Hepatocyte (in vitro differentiated cells): ENCODE results near the gene ELL. TPM values are rescaled to one million over a fixed set of nuclear protein-coding genes. Genes with fewer than 3 reads are reported as not detected.

ENCODE experiments used
- DNase-seq: peaks from one replicate; pipeline ENCODE4 v3.0.0-alpha.2; 2016; ENCODE audit warnings: low spot score
- H2AFZ ChIP-seq: fragments of 200-600 bp; sonication (generic); 2 replicates; pipeline ENCODE4 v1.6.0; 2016; ENCODE audit warnings: antibody characterized with exemption, mild to moderate bottlenecking
- H3K27ac ChIP-seq: fragments of 200-600 bp; sonication (generic); 2 replicates; pipeline ENCODE4 v1.5.1; 2016; ENCODE audit warnings: mild to moderate bottlenecking
- H3K27me3 ChIP-seq: fragments of 200-600 bp; sonication (generic); 2 replicates; pipeline ENCODE4 v1.6.1; 2016
- H3K36me3 ChIP-seq: fragments of 200-600 bp; sonication (generic); replicated peaks from 2 replicates; pipeline ENCODE4 v1.5.1; 2016; ENCODE audit warnings: low read depth; ENCODE audit not compliant: insufficient read depth
- H3K4me1 ChIP-seq: fragments of 200-600 bp; sonication (generic); 2 replicates; pipeline ENCODE4 v1.5.1; 2016; ENCODE audit warnings: mild to moderate bottlenecking, moderate library complexity; ENCODE audit not compliant: insufficient read depth
- H3K4me2 ChIP-seq: fragments of 200-600 bp; sonication (generic); 2 replicates; pipeline ENCODE4 v1.6.0; 2016
- H3K4me3 ChIP-seq: fragments of 200-600 bp; sonication (generic); 2 replicates; pipeline ENCODE4 v1.5.1; 2016; ENCODE audit warnings: mild to moderate bottlenecking
- H3K79me2 ChIP-seq: fragments of 200-600 bp; sonication (generic); 2 replicates; pipeline ENCODE4 v1.6.0; 2017; ENCODE audit warnings: mild to moderate bottlenecking
- H3K9me2 ChIP-seq: fragments of 200-600 bp; sonication (generic); replicated peaks from 2 replicates; pipeline ENCODE4 v1.6.0; 2017; ENCODE audit warnings: mild to moderate bottlenecking; ENCODE audit not compliant: insufficient read depth
- H3K9me3 ChIP-seq: fragments of 200-600 bp; sonication (generic); 2 replicates; pipeline ENCODE4 v1.5.1; 2016; ENCODE audit warnings: low read depth, mild to moderate bottlenecking
- H4K20me1 ChIP-seq: fragments of 200-600 bp; sonication (generic); 2 replicates; pipeline ENCODE4 v1.6.0; 2016; ENCODE audit warnings: mild to moderate bottlenecking; ENCODE audit not compliant: insufficient read depth, poor library complexity, severe bottlenecking
- CTCF ChIP-seq: fragments of 200-600 bp; sonication (generic); IDR thresholded peaks from 2 replicates; pipeline ENCODE4 v1.5.1; 2016; ENCODE audit warnings: antibody characterized with exemption, mild to moderate bottlenecking; ENCODE audit not compliant: poor library complexity
- EZH2 ChIP-seq: fragments of 200-600 bp; sonication (generic); IDR thresholded peaks from 2 replicates; pipeline ENCODE4 v1.6.1; 2016; ENCODE audit warnings: antibody characterized with exemption, mild to moderate bottlenecking, borderline replicate concordance
- EZH2phosphoT487 ChIP-seq: fragments of 200-600 bp; sonication (generic); IDR thresholded peaks from one replicate; pipeline ENCODE4 v1.6.1; 2018; ENCODE audit warnings: antibody characterized with exemption, mild to moderate bottlenecking, low read depth, moderate library complexity; ENCODE audit not compliant: unreplicated experiment, severe bottlenecking
- WGBS: methylation state at CpG from one replicate; pipeline ENCODE4 v1.1.6; 2016; ENCODE audit warnings: low lambda C conversion rate; ENCODE audit errors: missing lambda C conversion rate; 5-methylcytosine and 5-hydroxymethylcytosine counted together
- polyA plus RNA-seq: library from polyadenylated mRNA; unstranded; fragments of >200 nt; fragmentation: Nextera tagmentation; extraction: Ambion mirVana; gene quantifications from 2 replicates; pipeline ENCODE4 v1.2.1, GENCODE V29; 2016
- total RNA-seq: library from RNA; depleted of rRNA; stranded (reverse); fragments of >200 nt; gene quantifications from 2 replicates; pipeline ENCODE4 v1.2.3, GENCODE V29; 2014

The ELL gene
- total and polyA plus RNA-seq, 2 experiments from 2014 or later = 11.0 to 15.0 TPM

- H3K79me2 ChIP-seq = peaks cover 19% of the 10 kb centered on the region
- no peak overlapping the region for H3K4me3 ChIP-seq
- TF ChIP-seq CTCF (no peak), EZH2phosphoT487 (no peak), EZH2 (no peak)
- H3K27me3 ChIP-seq = no peaks in the 10 kb centered on the region
- no peak for DNase-seq
- H3K36me3 ChIP-seq = no peaks in the 10 kb centered on the region
- no peak overlapping the region for H3K27ac ChIP-seq
- 95% methylated on average over 25 of the region's 49 CpGs for WGBS
- H3K9me2 ChIP-seq = no peaks in the 10 kb centered on the region
- H2AFZ ChIP-seq = no peak overlapping the region
- no peak overlapping the region for H3K4me2 ChIP-seq
- H4K20me1 ChIP-seq = no peaks in the 10 kb centered on the region
- H3K9me3 ChIP-seq = no peaks in the 10 kb centered on the region
- peaks cover 56% of the 10 kb centered on the region for H3K4me1 ChIP-seq
Observed at GRCh38 chr19:18435178-18435841, 86.6 kb downstream of the ELL start.

DNA sequence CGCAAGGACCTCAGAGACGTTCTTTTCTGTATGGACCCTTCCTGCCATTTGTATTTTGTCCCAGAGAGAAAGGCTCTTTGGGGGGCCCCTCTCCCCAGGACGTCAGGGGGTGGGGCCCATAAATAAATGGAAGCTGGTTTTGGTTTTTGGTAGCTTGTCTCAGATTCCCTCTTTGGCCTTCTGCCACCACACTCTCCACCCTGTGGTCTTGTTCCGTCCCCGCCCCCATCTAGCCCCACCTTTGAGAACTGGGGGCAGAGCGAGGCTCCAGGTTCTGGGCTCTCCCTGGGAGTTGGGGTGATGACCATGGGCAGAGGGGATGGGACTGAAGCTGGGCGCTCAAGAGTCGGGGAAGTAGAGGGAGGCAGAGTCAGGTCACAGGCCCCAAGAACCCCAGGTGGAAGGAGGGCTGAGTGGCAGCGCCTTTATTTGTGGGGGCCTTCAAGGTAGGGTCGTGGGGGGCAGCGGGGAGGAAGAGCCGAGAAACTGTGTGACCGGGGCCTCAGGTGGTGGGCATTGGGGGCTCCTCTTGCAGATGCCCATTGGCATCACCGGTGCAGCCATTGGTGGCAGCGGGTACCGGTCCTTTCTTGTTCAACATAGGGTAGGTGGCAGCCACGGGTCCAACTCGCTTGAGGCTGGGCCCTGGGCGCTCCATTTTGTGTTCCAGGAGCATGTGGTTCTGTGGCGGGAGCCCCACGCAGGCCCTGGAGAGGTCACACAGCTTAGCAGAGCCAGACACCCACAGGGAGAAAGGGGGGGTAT lies 87.3 kb downstream of the ELL start:
- peak overlapping the region; percentile 96 for H3K4me2 ChIP-seq
- H3K9me3 ChIP-seq = no peaks in the 10 kb centered on the region
- no peak overlapping the region for H3K4me3 ChIP-seq
- H3K4me1 ChIP-seq = peaks cover 60% of the 10 kb centered on the region
- no peak for DNase-seq
- H4K20me1 ChIP-seq = no peaks in the 10 kb centered on the region
- peak overlapping the region; percentile 85 for H3K27ac ChIP-seq
- no peak overlapping the region for H2AFZ ChIP-seq
- 83% methylated on average over 18 of the region's 21 CpGs for WGBS
- H3K27me3 ChIP-seq = no peaks in the 10 kb centered on the region
- no peaks in the 10 kb centered on the region for H3K36me3 ChIP-seq
- H3K9me2 ChIP-seq = no peaks in the 10 kb centered on the region
- H3K79me2 ChIP-seq = peaks cover 27% of the 10 kb centered on the region
- no peak for TF ChIP-seq CTCF
- no peak for TF ChIP-seq EZH2
- no peak for TF ChIP-seq EZH2phosphoT487

GRCh38 chr19:18433735-18434398 lies 88.0 kb downstream of the ELL start:
- Histone ChIP-seq H3K9me2 (no peaks in the 10 kb centered on the region), H3K9me3 (no peaks in the 10 kb centered on the region), H3K27me3 (no peaks in the 10 kb centered on the region), H3K4me2 (peak overlapping the region; percentile 96), H3K36me3 (no peaks in the 10 kb centered on the region), H3K4me1 (peaks cover 60% of the 10 kb centered on the region), H4K20me1 (no peaks in the 10 kb centered on the region), H3K4me3 (peak overlapping the region; percentile 42), H3K79me2 (peaks cover 29% of the 10 kb centered on the region), H2AFZ (no peak overlapping the region), H3K27ac (peak overlapping the region; percentile 85)
- 14% methylated on average over 15 of the region's 60 CpGs for WGBS
- TF ChIP-seq EZH2 (no peak), CTCF (no peak), EZH2phosphoT487 (no peak)
- DNase-seq = no peak
